Osteoblast (primary cell): ENCODE data around the gene M1AP. TPM values are rescaled to one million over a fixed set of nuclear protein-coding genes. Genes with fewer than 3 reads are reported as not detected.

Experiments used
- DNase-seq: peaks from one replicate; pipeline ENCODE4 v3.0.0; 2011; ENCODE audit warnings: low spot score, mixed read lengths; ENCODE audit not compliant: insufficient read length; ENCODE audit errors: missing footprints
- H2AFZ ChIP-seq: 2 replicates; pipeline ENCODE4 v1.6.0; 2011; ENCODE audit warnings: mild to moderate bottlenecking, low read length
- H3K27ac ChIP-seq: 2 replicates; pipeline ENCODE4 v1.5.1; 2011; ENCODE audit warnings: mild to moderate bottlenecking, low read depth, low read length, moderate library complexity
- H3K27me3 ChIP-seq: 2 replicates; pipeline ENCODE4 v1.6.0; 2012; ENCODE audit warnings: mild to moderate bottlenecking, control low read depth, inconsistent platforms, low read length, moderate library complexity; ENCODE audit not compliant: insufficient read depth
- H3K36me3 ChIP-seq: 2 replicates; pipeline ENCODE4 v1.5.1; 2011; ENCODE audit warnings: mild to moderate bottlenecking, low read length, control low read depth, moderate library complexity; ENCODE audit not compliant: insufficient read depth
- H3K4me1 ChIP-seq: 2 replicates; pipeline ENCODE4 v1.5.1; 2011; ENCODE audit warnings: mild to moderate bottlenecking, low read length, control low read depth, moderate library complexity; ENCODE audit not compliant: insufficient read depth
- H3K4me2 ChIP-seq: 2 replicates; pipeline ENCODE4 v1.6.0; 2011; ENCODE audit warnings: mild to moderate bottlenecking, low read length; ENCODE audit not compliant: insufficient read depth
- H3K4me3 ChIP-seq: fragments of 200-600 bp; sonication (generic); 3 replicates; pipeline ENCODE4 v1.5.1; 2012; ENCODE audit warnings: mild to moderate bottlenecking, low read length, inconsistent platforms; ENCODE audit not compliant: insufficient read depth
- H3K79me2 ChIP-seq: 2 replicates; pipeline ENCODE4 v1.6.0; 2012; ENCODE audit warnings: mild to moderate bottlenecking, low read length, control low read depth, inconsistent platforms; ENCODE audit not compliant: insufficient read depth
- H3K9me3 ChIP-seq: 2 replicates; pipeline ENCODE4 v1.5.1; 2011; ENCODE audit warnings: low read depth, low read length, control low read depth
- H4K20me1 ChIP-seq: 2 replicates; pipeline ENCODE4 v1.6.0; 2012; ENCODE audit warnings: mild to moderate bottlenecking, low read length, control low read depth; ENCODE audit not compliant: insufficient read depth
- CTCF ChIP-seq: IDR thresholded peaks from 2 replicates; pipeline ENCODE4 v1.5.1; 2011; ENCODE audit warnings: mild to moderate bottlenecking, low read depth, low read length, moderate library complexity; ENCODE audit errors: extremely low read depth
- total RNA-seq: library from RNA; depleted of rRNA; stranded (reverse); fragments of >200 nt; gene quantifications from 2 replicates; pipeline ENCODE4 v1.2.3, GENCODE V29; 2012

Gene M1AP
- total RNA-seq, 1 donor: under 0.01 TPM

GRCh38 chr2:74558284-74559230 is 89.6 kb downstream of the M1AP start:
- no peak overlapping the region for H3K4me2 ChIP-seq
- no peak overlapping the region for H2AFZ ChIP-seq
- H3K79me2 ChIP-seq: peaks cover 37% of the 10 kb centered on the region
- TF ChIP-seq CTCF: no peak
- H3K27me3 ChIP-seq: no peaks in the 10 kb centered on the region
- no peak overlapping the region for H3K4me3 ChIP-seq
- H3K27ac ChIP-seq: no peak overlapping the region
- peaks cover 49% of the 10 kb centered on the region for H3K4me1 ChIP-seq
- peak; percentile 31 for DNase-seq
- peaks cover 3% of the 10 kb centered on the region for H4K20me1 ChIP-seq
- peaks cover 22% of the 10 kb centered on the region for H3K36me3 ChIP-seq
- H3K9me3 ChIP-seq: no peaks in the 10 kb centered on the region

GRCh38 chr2:74556831-74557370 is 91.2 kb downstream of the M1AP start:
- Histone ChIP-seq H2AFZ (no peak overlapping the region), H3K4me2 (peak overlapping the region; percentile 91), H3K9me3 (no peaks in the 10 kb centered on the region), H3K27ac (peak overlapping the region; percentile 45), H3K4me1 (peaks cover 55% of the 10 kb centered on the region), H4K20me1 (peaks cover 3% of the 10 kb centered on the region), H3K79me2 (peaks cover 53% of the 10 kb centered on the region), H3K27me3 (no peaks in the 10 kb centered on the region), H3K36me3 (peaks cover 28% of the 10 kb centered on the region), H3K4me3 (peak overlapping the region; percentile 93)
- DNase-seq: no peak
- TF ChIP-seq CTCF: no peak

- peak overlapping the region; percentile 93 for H3K27ac ChIP-seq
- H2AFZ ChIP-seq: no peak overlapping the region
- peak overlapping the region; percentile 93 for H3K4me3 ChIP-seq
These were observed 92.0 kb downstream of the M1AP start for GRCh38 chr2:74556159-74556558.

More at GRCh38 chr2:74556159-74556558, 92.0 kb downstream of the M1AP start:
- Histone ChIP-seq H3K36me3 (peaks cover 35% of the 10 kb centered on the region), H3K4me2 (peak overlapping the region; percentile 91), H3K79me2 (peaks cover 61% of the 10 kb centered on the region), H3K4me1 (peaks cover 62% of the 10 kb centered on the region), H3K27me3 (no peaks in the 10 kb centered on the region), H3K9me3 (no peaks in the 10 kb centered on the region), H4K20me1 (peaks cover 3% of the 10 kb centered on the region)
- no peak for DNase-seq
- TF ChIP-seq CTCF: no peak
